SK-N-SH (cell line): ENCODE results near the gene TYK2. TPM values are rescaled to one million over a fixed set of nuclear protein-coding genes. Genes with fewer than 3 reads are reported as not detected.

Source experiments
- CTCF ChIA-PET: fragments of 300-600, 350-600 bp; formaldehyde crosslinking; extraction: SDS; loops from one replicate; lab custom pipeline; 2021; lab: Yijun Ruan, JAX
- POLR2A ChIA-PET: fragments of 350-600 bp; sonication (Branson Sonifier 250); formaldehyde crosslinking; extraction: SDS; loops from one replicate; lab custom pipeline; 2020; ENCODE audit warnings: antibody characterized with exemption, inconsistent platforms; lab: Yijun Ruan, JAX
- DNase-seq: peaks from one replicate; pipeline ENCODE4 v3.0.0; 2012
- H2AFZ ChIP-seq: fragments of 200-600 bp; sonication (generic); 2 replicates; pipeline ENCODE4 v1.8.1; 2016; ENCODE audit warnings: antibody characterized with exemption, mild to moderate bottlenecking, low read depth
- H3F3A ChIP-seq: fragments of 200-600 bp; sonication (generic); replicated peaks from 2 replicates; pipeline ENCODE3; 2016; ENCODE audit warnings: antibody characterized with exemption, mild to moderate bottlenecking; ENCODE audit not compliant: insufficient read depth
- H3K27ac ChIP-seq, 2 experiments: fragments of 200-500 bp in 1 of 2; fragments of 200-600 bp in 1 of 2; sonication (Bioruptor generic) in 1 of 2; sonication (generic), shearing (Covaris generic) in 1 of 2; 2 replicates each; pipeline versions ENCODE4 v1.5.1 to v1.6.1; 2014 to 2016; ENCODE audit warnings: low read depth in 2 of 2, inconsistent platforms in 1 of 2, low read length in 1 of 2, mild to moderate bottlenecking in 1 of 2, mixed read lengths in 1 of 2
- H3K27me3 ChIP-seq: fragments of 200-600 bp; sonication (generic), shearing (Covaris generic); 2 replicates; pipeline ENCODE4 v1.6.1; 2016; ENCODE audit warnings: mixed run types; ENCODE audit not compliant: insufficient read depth
- H3K36me3 ChIP-seq, 2 experiments: fragments of 200-500 bp in 1 of 2; fragments of 200-600 bp in 1 of 2; sonication (Bioruptor generic) in 1 of 2; sonication (generic) in 1 of 2; replicated peaks in 1 of 2; 2 replicates each; pipeline versions ENCODE3 to v1.5.1; 2014 to 2016; ENCODE audit warnings: low read length in 1 of 2, mild to moderate bottlenecking in 1 of 2; ENCODE audit not compliant: insufficient read depth in 2 of 2, control insufficient read depth in 1 of 2
- H3K4me1 ChIP-seq, 2 experiments: fragments of 200-500 bp in 1 of 2; fragments of 200-600 bp in 1 of 2; sonication (Bioruptor generic) in 1 of 2; sonication (generic), shearing (Covaris generic) in 1 of 2; 2 replicates each; pipeline versions ENCODE4 v1.5.1 to v1.6.1; 2014 to 2016; ENCODE audit warnings: low read depth in 1 of 2, low read length in 1 of 2, mixed run types in 1 of 2; ENCODE audit not compliant: insufficient read depth in 2 of 2, control insufficient read depth in 1 of 2
- H3K4me2 ChIP-seq: fragments of 200-600 bp; sonication (generic), shearing (Covaris generic); 2 replicates; pipeline ENCODE4 v1.6.1; 2017; ENCODE audit warnings: mixed run types
- H3K4me3 ChIP-seq, 2 experiments: fragments of 200-500 bp in 1 of 2; fragments of 200-600 bp in 1 of 2; sonication (Bioruptor generic) in 1 of 2; sonication (generic), shearing (Covaris generic) in 1 of 2; 2 replicates each; pipeline versions ENCODE4 v1.5.1 to v1.8.1; 2014 to 2016; ENCODE audit warnings: low read depth in 2 of 2, inconsistent platforms in 1 of 2, low read length in 1 of 2, mild to moderate bottlenecking in 1 of 2, mixed read lengths in 1 of 2, moderate library complexity in 1 of 2
- H3K79me2 ChIP-seq: fragments of 200-600 bp; sonication (generic); 2 replicates; pipeline ENCODE4 v1.8.1; 2017; ENCODE audit warnings: mild to moderate bottlenecking; ENCODE audit not compliant: insufficient read depth
- H3K9ac ChIP-seq: fragments of 200-600 bp; sonication (generic); 2 replicates; pipeline ENCODE4 v1.6.1; 2017; ENCODE audit warnings: mixed run types
- H3K9me2 ChIP-seq: fragments of 200-600 bp; sonication (generic); 2 replicates; pipeline ENCODE4 v1.6.1; 2017; ENCODE audit warnings: mixed run types
- H3K9me3 ChIP-seq: fragments of 200-600 bp; sonication (generic); 2 replicates; pipeline ENCODE4 v1.6.1; 2017; ENCODE audit warnings: mixed run types, mild to moderate bottlenecking, moderate library complexity
- H4K20me1 ChIP-seq: fragments of 200-600 bp; sonication (generic); 2 replicates; pipeline ENCODE4 v1.6.1; 2017; ENCODE audit warnings: mild to moderate bottlenecking, mixed run types; ENCODE audit not compliant: insufficient read depth
- CTCF ChIP-seq: fragments of 200-600 bp; sonication (generic); IDR thresholded peaks from 2 replicates; pipeline ENCODE4 v1.6.1; 2017; ENCODE audit warnings: antibody characterized with exemption, mild to moderate bottlenecking, moderate library complexity
- FOXM1 ChIP-seq: IDR thresholded peaks from 2 replicates; pipeline ENCODE4 v1.4.0; 2012; ENCODE audit warnings: low read depth, mild to moderate bottlenecking
- GATA2 ChIP-seq: sonication (generic); formaldehyde crosslinking; IDR thresholded peaks from 2 replicates; pipeline ENCODE4 v1.5.0; 2020; ENCODE audit warnings: mild to moderate bottlenecking, missing genetic modification reagents
- MEF2A ChIP-seq: IDR thresholded peaks from 2 replicates; pipeline ENCODE4 v1.4.0; 2012; ENCODE audit warnings: low read depth, borderline replicate concordance
- MXI1 ChIP-seq: IDR thresholded peaks from 2 replicates; pipeline ENCODE4 v1.6.1; 2012; ENCODE audit warnings: mild to moderate bottlenecking, low read depth, low read length, improper control_type of control experiment
- NFIC ChIP-seq: IDR thresholded peaks from 2 replicates; pipeline ENCODE4 v1.4.0; 2012; ENCODE audit warnings: borderline replicate concordance
- RCOR1 ChIP-seq: fragments of 150-350 bp; IDR thresholded peaks from 2 replicates; pipeline ENCODE4 v1.6.1; 2017; ENCODE audit warnings: antibody characterized with exemption, low read length
- SMC3 ChIP-seq: IDR thresholded peaks from 2 replicates; pipeline ENCODE4 v1.6.1; 2012; ENCODE audit warnings: low read depth, low read length, improper control_type of control experiment
- TAF1 ChIP-seq: IDR thresholded peaks from 2 replicates; pipeline ENCODE4 v1.6.1; 2012; ENCODE audit warnings: low read depth, mild to moderate bottlenecking, low read length, moderate library complexity, borderline replicate concordance
- USF2 ChIP-seq: fragments of 150-350 bp; IDR thresholded peaks from 2 replicates; pipeline ENCODE4 v1.6.1; 2017; ENCODE audit warnings: antibody characterized with exemption, low read length, low read depth, borderline replicate concordance
- YY1 ChIP-seq: IDR thresholded peaks from 2 replicates; pipeline ENCODE4 v1.4.0; 2012; ENCODE audit warnings: low read depth, mild to moderate bottlenecking
- ZBTB33 ChIP-seq: IDR thresholded peaks from 2 replicates; pipeline ENCODE4 v1.4.0; 2012; ENCODE audit warnings: low read depth, borderline replicate concordance
- WGBS: methylation state at CpG from one replicate; pipeline ENCODE4 v1.1.6; 2017; ENCODE audit warnings: low lambda C conversion rate; 5-methylcytosine and 5-hydroxymethylcytosine counted together
- polyA plus RNA-seq, 3 experiments: library from polyadenylated mRNA; depleted of rRNA; stranded (reverse); fragments of >200 nt; gene quantifications; 2 replicates each; pipeline ENCODE4 v1.2.3, GENCODE V29; 2012
- TF ChIP-seq, protein P1 (sequence below): IDR thresholded peaks from 2 replicates; pipeline ENCODE4 v1.4.0; 2012; ENCODE audit warnings: low read depth, borderline replicate concordance
- TF ChIP-seq, protein P2 (sequence below): fragments of 150-350 bp; IDR thresholded peaks from 2 replicates; pipeline ENCODE4 v1.6.1; 2016; ENCODE audit warnings: mild to moderate bottlenecking, low read depth, low read length
- TF ChIP-seq, protein P3 (sequence below): IDR thresholded peaks from 2 replicates; pipeline ENCODE4 v1.6.1; 2012; ENCODE audit warnings: mild to moderate bottlenecking, low read depth, low read length, moderate library complexity

TYK2 gene
- polyA plus RNA-seq, 1 of the 3 experiments (the other 2 are of a cell fraction) = 44.6 TPM

GRCh38 chr19:10408511-10409283, 28.3 kb upstream of the TYK2 start:
- Histone ChIP-seq H3K27ac (no peak overlapping the region), H3K79me2 (no peaks in the 10 kb centered on the region), H3F3A (no peaks in the 10 kb centered on the region), H4K20me1 (no peaks in the 10 kb centered on the region), H3K27me3 (no peaks in the 10 kb centered on the region), H3K36me3 (no peaks in the 10 kb centered on the region), H3K4me3 (no peak overlapping the region), H3K9me2 (no peaks in the 10 kb centered on the region), H3K4me1 (no peaks in the 10 kb centered on the region; a peak in 1 of 4 replicates), H2AFZ (no peak overlapping the region), H3K9me3 (no peaks in the 10 kb centered on the region), H3K9ac (no peak overlapping the region), H3K4me2 (no peak overlapping the region)
- peak; percentile 34 for DNase-seq
- 79% methylated on average over 17 of the region's 18 CpGs for WGBS
- CTCF ChIA-PET = interaction anchor here (14.8 kb wide), 1 partner anchor 10 kb away, joined by 313 read pairs; the partner anchor contains the start of gene PDE4A
- POLR2A ChIA-PET = no interaction called here
- TF ChIP-seq SMC3 = no peak
- no peak for TF ChIP-seq FOXM1
- TF ChIP-seq NFIC = no peak
- TF ChIP-seq, protein P1, sequence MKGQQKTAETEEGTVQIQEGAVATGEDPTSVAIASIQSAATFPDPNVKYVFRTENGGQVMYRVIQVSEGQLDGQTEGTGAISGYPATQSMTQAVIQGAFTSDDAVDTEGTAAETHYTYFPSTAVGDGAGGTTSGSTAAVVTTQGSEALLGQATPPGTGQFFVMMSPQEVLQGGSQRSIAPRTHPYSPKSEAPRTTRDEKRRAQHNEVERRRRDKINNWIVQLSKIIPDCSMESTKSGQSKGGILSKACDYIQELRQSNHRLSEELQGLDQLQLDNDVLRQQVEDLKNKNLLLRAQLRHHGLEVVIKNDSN = no peak
- TF ChIP-seq RCOR1 = no peak
- no peak for TF ChIP-seq USF2
- TF ChIP-seq ZBTB33 = no peak
- TF ChIP-seq MEF2A = no peak
- TF ChIP-seq CTCF = no peak
- no peak for TF ChIP-seq MXI1
- TF ChIP-seq, protein P2, sequence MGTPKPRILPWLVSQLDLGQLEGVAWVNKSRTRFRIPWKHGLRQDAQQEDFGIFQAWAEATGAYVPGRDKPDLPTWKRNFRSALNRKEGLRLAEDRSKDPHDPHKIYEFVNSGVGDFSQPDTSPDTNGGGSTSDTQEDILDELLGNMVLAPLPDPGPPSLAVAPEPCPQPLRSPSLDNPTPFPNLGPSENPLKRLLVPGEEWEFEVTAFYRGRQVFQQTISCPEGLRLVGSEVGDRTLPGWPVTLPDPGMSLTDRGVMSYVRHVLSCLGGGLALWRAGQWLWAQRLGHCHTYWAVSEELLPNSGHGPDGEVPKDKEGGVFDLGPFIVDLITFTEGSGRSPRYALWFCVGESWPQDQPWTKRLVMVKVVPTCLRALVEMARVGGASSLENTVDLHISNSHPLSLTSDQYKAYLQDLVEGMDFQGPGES = no peak
- TF ChIP-seq, protein P3, sequence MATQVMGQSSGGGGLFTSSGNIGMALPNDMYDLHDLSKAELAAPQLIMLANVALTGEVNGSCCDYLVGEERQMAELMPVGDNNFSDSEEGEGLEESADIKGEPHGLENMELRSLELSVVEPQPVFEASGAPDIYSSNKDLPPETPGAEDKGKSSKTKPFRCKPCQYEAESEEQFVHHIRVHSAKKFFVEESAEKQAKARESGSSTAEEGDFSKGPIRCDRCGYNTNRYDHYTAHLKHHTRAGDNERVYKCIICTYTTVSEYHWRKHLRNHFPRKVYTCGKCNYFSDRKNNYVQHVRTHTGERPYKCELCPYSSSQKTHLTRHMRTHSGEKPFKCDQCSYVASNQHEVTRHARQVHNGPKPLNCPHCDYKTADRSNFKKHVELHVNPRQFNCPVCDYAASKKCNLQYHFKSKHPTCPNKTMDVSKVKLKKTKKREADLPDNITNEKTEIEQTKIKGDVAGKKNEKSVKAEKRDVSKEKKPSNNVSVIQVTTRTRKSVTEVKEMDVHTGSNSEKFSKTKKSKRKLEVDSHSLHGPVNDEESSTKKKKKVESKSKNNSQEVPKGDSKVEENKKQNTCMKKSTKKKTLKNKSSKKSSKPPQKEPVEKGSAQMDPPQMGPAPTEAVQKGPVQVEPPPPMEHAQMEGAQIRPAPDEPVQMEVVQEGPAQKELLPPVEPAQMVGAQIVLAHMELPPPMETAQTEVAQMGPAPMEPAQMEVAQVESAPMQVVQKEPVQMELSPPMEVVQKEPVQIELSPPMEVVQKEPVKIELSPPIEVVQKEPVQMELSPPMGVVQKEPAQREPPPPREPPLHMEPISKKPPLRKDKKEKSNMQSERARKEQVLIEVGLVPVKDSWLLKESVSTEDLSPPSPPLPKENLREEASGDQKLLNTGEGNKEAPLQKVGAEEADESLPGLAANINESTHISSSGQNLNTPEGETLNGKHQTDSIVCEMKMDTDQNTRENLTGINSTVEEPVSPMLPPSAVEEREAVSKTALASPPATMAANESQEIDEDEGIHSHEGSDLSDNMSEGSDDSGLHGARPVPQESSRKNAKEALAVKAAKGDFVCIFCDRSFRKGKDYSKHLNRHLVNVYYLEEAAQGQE = no peak
- TF ChIP-seq YY1 = no peak
- TF ChIP-seq TAF1 = no peak
- TF ChIP-seq GATA2 (CRISPR knock-in tag) = no peak
